HG03103 (cell line): ENCODE results near the gene ADAMTS12.

Experiments used
- ATAC-seq: cut with Tn5 transposase; IDR thresholded peaks from one replicate; pipeline ENCODE4 v1.9.1; 2021; ENCODE audit warnings: low read depth; ENCODE audit not compliant: unreplicated experiment

ADAMTS12 gene

DNA sequence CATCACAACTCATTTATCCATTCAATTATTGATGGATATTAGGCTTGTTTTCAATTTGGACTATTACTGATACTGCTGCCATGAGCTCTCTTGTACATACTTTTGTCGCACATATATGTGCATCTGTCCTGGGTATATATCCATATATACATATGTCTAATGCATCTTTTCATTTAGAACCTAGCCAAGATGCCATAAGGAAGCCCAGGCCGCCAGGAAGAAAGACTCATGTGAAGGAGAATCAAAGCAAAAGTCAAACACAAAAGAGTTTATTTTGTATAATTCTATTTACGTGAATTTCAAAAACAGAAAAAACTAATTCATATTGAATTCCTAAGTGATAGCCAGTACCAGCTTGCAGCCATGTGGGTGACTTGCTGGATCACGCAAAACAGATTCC is 79.0 kb downstream of the ADAMTS12 start:
- ATAC-seq: no peak

- ATAC-seq: no peak
Measured at GRCh38 chr5:33810491-33811120, 81.2 kb downstream of the ADAMTS12 start.

DNA sequence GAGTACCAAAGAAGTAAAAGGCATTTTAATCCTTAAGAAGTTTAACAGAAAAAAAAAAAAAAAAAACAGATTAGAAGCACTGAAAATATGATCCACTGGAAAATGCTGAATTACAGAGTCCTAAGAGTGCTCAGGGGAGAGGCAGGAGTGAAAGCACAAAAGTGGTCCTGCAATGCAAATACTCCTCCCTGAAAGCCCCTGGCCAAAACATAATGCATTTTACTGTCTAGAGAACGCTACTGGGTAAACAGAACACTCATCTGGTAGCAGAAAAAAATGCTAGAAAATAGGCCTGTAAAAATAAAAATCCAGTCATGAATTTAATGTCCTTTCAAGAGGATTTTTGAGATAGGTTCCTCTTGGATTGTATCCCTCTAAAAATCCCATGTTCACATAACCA is 81.9 kb downstream of the ADAMTS12 start:
- ATAC-seq: no peak

- no peak for ATAC-seq
Measured at GRCh38 chr5:33808699-33809098, 83.1 kb downstream of the ADAMTS12 start.

DNA sequence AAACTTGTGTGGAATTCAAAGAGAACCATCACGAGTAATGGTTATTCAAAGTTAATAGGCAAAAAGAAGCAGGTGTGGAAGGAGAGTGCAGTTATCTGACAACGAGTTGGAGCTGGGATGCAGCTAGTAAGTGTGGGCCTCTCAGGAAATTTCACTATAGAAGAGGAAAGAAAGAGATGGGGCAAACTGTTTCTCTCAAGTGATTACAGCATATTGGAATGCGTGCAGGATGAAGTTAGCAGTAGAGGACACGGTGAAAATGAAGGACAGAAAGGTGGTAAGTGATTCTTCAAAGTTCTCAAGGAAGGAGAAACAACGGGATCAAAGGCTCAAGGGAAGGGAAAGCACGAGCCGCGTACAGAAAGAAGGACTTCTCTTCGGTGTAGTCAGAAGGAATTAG is 84.0 kb downstream of the ADAMTS12 start:
- no peak for ATAC-seq

DNA sequence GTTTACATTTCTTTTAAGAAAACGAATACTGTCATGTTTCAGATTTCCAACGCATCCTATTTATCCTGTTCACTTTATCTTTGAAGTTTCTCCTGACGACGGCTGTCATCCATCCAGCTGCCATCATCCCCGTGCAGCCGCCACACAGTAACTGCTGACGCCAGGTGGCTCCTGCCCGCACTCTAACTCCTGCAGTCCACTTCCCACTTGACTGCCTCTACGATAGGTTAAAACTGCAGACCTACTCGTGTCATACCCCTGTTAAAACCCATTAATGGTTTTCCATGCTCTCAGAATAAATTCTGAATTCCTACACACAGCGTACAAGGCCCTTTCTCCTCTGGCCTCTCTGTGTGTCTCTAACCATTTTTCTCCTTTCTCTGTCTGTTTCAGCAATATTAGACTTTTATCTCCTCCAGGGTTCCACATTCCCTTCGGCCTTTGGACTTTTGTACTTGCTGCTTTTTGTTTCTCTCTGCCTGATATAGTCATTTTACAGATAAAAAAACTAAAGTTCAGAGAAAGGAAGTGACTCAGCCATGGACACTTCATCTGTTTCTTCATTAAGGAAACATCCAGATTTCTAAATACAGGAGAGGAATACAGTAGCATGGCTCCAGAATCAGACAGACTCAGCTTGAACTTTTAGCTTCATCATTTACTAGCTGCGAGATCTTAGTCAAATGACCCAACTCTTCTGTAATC is 84.9 kb downstream of the ADAMTS12 start:
- no peak for ATAC-seq

- no peak for ATAC-seq
Measured at GRCh38 chr5:33801292-33801691, 90.5 kb downstream of the ADAMTS12 start.

- no peak for ATAC-seq
Measured at GRCh38 chr5:33800241-33800950, 91.4 kb downstream of the ADAMTS12 start.

GRCh38 chr5:33795496-33795895 is 96.3 kb downstream of the ADAMTS12 start:
- ATAC-seq: no peak

DNA sequence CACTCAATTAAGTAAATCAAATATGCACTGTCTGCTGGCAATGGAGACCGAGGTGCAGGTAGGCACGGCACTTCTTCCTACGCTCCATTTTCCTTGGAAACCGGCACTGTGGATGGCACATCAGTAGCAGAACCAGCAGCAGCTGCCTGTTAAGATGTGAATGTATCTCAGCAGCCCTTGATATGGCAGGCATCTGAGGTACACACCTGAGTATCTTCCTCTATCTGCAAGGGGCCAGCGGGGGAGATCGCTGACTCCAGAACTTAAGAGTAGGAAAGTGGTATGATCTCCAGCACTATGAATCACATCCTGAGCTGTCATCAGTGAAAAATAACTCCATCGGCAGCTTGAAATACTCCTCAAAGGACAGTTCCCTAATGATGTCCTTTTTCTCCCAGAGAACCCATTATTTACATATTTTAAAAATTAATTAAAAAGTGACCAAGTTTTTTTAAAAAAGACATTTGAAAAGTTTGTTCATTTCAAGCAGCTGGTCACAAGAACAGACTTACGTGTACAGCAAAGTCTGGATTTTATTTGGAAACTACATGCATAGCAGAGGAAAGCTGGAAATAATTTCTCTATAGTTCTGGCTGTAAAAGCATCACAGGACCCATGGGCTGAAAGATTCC is 97.1 kb downstream of the ADAMTS12 start:
- no peak for ATAC-seq

GRCh38 chr5:33793836-33794549 is 97.8 kb downstream of the ADAMTS12 start:
- ATAC-seq: no peak

DNA sequence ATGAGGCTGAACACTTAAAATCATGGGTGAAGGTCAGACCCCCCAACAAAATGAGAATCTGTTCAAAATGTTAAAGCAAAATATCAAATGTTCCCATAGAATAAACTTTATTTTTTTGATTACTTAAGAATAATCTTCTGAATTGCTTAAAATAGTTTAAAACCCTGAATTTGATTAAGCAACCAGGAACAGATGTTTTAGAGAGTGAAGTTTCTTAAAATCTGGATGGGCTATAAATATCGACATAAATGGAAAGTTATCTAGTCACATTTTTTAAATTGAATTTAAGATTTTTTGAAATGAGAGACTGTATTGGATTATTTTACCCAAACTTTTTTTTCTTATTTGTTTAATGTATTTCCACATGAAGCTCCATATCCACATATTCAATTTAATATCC is 98.5 kb downstream of the ADAMTS12 start:
- no peak for ATAC-seq

DNA sequence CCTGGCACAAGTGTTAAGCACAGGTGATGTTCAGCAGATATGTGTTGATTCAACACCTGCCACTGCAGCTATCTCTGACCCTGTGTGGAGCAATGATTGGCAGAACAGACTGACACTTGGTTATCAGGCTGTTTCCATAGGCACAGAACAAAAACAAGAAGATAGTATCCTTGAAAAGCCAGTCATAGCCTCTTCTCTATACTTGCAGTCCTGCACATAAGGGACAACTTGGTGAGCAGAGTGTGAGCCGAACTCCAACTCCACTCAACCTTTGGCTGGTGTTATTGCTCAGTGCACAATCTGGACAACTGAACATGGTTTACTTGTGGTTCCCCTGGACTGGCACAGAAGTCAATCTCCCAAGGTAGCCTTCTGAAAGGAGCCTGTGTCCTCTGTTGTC is 99.2 kb downstream of the ADAMTS12 start:
- no peak for ATAC-seq

DNA sequence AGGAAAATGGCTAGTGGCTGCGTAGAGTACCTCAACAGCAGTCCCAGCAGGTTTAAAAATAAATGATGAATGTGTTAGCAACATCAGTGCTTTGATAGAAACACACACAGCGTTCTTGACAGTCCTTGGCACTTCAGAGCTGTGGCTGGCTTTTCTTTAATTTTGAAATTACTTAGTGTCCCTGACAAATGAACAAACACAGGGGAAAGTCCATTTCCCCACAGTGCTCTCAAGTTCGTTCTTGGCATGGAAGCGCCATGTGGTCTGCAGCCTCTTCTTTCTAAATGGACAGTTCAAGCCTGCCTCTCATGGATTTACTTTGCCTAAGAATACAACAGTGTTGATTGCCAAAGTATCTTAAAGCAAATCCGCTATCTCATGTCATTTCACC is 102.2 kb downstream of the ADAMTS12 start:
- ATAC-seq: no peak

DNA sequence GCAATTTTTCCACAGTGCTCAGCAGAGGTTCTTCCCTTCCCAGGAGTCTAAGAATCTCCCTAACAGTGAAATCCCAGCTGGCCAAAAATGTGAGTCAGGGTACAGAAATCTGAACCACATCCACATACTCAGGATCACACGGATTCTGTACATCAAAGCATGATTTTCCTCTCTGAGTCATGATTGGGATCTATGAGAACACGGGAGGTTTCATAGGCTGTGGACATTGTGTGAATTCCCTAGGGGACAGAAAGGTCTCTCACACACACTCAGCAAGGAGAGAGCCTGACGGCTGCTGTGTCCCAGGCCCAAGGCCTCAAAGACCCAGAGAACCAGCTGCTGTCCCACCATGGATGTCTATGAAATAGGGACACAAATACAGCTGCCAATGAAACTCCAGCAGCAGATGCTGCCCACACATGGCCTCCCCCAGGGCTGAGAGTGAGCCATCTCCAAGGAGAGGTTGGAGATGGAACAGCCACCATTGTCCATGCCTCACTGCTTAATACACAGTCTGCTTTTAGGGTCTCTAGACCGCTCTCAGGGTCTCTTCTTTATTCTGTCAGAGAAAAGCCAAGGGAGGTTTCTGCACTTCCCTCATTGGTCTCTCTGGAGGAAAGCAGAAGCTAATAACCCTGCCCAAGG is 102.7 kb downstream of the ADAMTS12 start:
- no peak for ATAC-seq

DNA sequence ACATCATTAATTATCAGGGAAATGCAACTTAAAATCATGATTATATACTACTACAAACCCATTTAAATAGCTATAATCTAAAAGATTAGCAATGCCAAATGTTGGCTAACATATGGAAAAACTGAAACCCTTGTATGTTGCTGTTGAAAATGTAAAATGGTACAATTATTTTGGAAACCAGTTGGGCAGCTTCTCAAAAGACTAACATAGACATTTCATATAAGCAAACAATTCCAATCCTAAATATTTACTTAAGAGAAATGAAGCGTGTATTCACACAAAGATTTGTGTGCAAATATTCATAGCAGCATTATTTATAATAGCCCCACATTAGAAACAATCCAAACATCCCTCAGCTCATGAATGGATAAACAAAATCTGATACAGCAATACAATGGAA is 106.2 kb downstream of the ADAMTS12 start:
- ATAC-seq: no peak

GRCh38 chr5:33781286-33781685 is 110.5 kb downstream of the ADAMTS12 start:
- no peak for ATAC-seq

GRCh38 chr5:33776151-33776660 is 115.6 kb downstream of the ADAMTS12 start:
- ATAC-seq: no peak

DNA sequence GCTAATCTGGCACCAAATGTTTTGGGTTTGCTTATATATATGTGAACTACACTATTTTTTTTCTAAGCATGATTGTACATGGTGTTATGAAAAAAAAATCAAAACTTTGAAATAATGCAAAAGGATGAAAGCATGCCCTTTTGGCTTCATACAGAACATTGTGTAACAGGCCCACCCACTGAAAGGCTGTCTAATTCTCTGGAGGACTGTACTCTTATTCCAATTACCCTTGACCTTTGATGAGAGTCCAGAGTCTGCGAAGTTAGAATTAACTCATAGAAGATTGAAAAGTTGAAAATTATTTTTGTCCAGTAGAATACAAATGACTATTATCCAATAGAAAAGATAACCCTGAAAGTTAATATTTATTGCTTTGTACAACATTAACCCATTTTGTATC is 117.4 kb downstream of the ADAMTS12 start:
- ATAC-seq: no peak

DNA sequence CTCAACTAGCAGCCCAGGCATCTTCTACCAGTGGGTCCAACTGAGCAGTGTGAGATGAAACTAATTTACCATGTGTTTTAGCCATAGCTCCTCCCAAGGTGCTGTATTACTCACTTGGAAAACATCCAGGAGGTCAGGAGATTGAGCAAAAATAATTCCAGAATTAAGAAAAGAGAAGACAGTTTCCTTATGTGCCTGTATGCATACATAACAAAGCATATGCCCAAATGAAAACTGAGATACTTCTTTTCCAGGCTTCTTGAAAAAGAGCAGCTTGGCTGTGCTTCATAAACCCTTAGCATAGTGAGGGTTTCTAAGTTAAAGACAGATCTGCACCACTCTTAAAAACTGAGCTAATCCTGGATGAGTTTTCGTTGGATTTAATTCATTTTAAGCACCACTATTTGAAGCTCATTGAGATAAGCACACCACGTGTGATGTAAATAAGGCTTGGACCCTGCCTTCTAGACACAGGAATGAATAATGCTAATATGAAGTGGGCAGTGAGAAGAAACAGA is 119.4 kb downstream of the ADAMTS12 start:
- ATAC-seq: no peak
